ENCODE measurements around the gene SNCAIP. TPM values are rescaled to one million over a fixed set of nuclear protein-coding genes. Genes with fewer than 3 reads are reported as not detected.
"Not testable (repeated sequence)": the region's sequence is repeated elsewhere in the genome, so short reads cannot be mapped to it uniquely, and the experiment has no call there.

The SNCAIP gene
- total RNA-seq, 1 donor from 2014 or later = 11.6 TPM

GRCh38 chr5:122463221-122463620, 151.2 kb downstream of the SNCAIP start:
- DNase-seq (ENCODE audit: low spot score) = no peak

GRCh38 chr5:122464191-122464590, 152.2 kb downstream of the SNCAIP start:
- no peak for DNase-seq (ENCODE audit: low spot score)

GRCh38 chr5:122465031-122465577, 153.1 kb downstream of the SNCAIP start:
- no peak for DNase-seq (ENCODE audit: low spot score)

GRCh38 chr5:122465994-122466393, 154.0 kb downstream of the SNCAIP start:
- DNase-seq (ENCODE audit: low spot score) = no peak

GRCh38 chr5:122468351-122469116, 156.5 kb downstream of the SNCAIP start:
- DNase-seq (ENCODE audit: low spot score) = no peak

GRCh38 chr5:122469384-122469919, 157.4 kb downstream of the SNCAIP start:
- DNase-seq (ENCODE audit: low spot score) = no peak

- no peak for DNase-seq (ENCODE audit: low spot score)
These were observed 158.3 kb downstream of the SNCAIP start for GRCh38 chr5:122470365-122470764.

- DNase-seq (ENCODE audit: low spot score) = no peak
These were observed 159.2 kb downstream of the SNCAIP start for GRCh38 chr5:122471031-122471751.

- DNase-seq (ENCODE audit: low spot score) = no peak
These were observed 159.7 kb downstream of the SNCAIP start for GRCh38 chr5:122471752-122472061.

- DNase-seq (ENCODE audit: low spot score) = no peak
These were observed 161.3 kb downstream of the SNCAIP start for GRCh38 chr5:122473138-122473843.

GRCh38 chr5:122473941-122474340, 161.9 kb downstream of the SNCAIP start:
- no peak for DNase-seq (ENCODE audit: low spot score)

- DNase-seq (ENCODE audit: low spot score) = peak; percentile 81
These were observed 166.9 kb downstream of the SNCAIP start for GRCh38 chr5:122478741-122479442.

GRCh38 chr5:122480146-122480545, 168.1 kb downstream of the SNCAIP start:
- DNase-seq (ENCODE audit: low spot score) = no peak

GRCh38 chr5:122484103-122484502, 172.1 kb downstream of the SNCAIP start:
- no peak for DNase-seq (ENCODE audit: low spot score)

GRCh38 chr5:122485226-122485625, 173.2 kb downstream of the SNCAIP start:
- no peak for DNase-seq (ENCODE audit: low spot score)

GRCh38 chr5:122486616-122487015, 174.6 kb downstream of the SNCAIP start:
- DNase-seq (ENCODE audit: low spot score) = not testable (repeated sequence)

GRCh38 chr5:122490718-122491117, 178.7 kb downstream of the SNCAIP start:
- DNase-seq (ENCODE audit: low spot score) = no peak

GRCh38 chr5:122492675-122493074, 180.6 kb downstream of the SNCAIP start:
- no peak for DNase-seq (ENCODE audit: low spot score)

- peak; percentile 60 for DNase-seq (ENCODE audit: low spot score)
These were observed 181.3 kb downstream of the SNCAIP start for GRCh38 chr5:122493091-122494021.

GRCh38 chr5:122494109-122494508, 182.1 kb downstream of the SNCAIP start:
- DNase-seq (ENCODE audit: low spot score) = no peak
